HG03097 (cell line): ENCODE results near the gene GAK.
A peak's percentile ranks its signal among the peaks of the same experiment; 100 is the strongest.
"Not testable (repeated sequence)": the region's sequence is repeated elsewhere in the genome, so short reads cannot be mapped to it uniquely, and the experiment has no call there.

Source experiments
- ATAC-seq: cut with Tn5 transposase; IDR thresholded peaks from one replicate; pipeline ENCODE4 v1.9.1; 2021; ENCODE audit not compliant: unreplicated experiment, low FRiP score

Gene GAK

GRCh38 chr4:931960-932712 is at the start of gene GAK, which contains the start of gene TMEM175:
TSS of gene GAK (minus strand) at chr4:932316. CDS start at chr4:932187, 129 bp downstream.
TSS of gene TMEM175 (plus strand) at chr4:932460. CDS start at chr4:947740, 15,280 bp downstream.
- ATAC-seq = peak; percentile 86

- ATAC-seq = no peak
Observed at GRCh38 chr4:978957-979701, 47.0 kb upstream of the GAK start.

GRCh38 chr4:976016-976415 is 43.9 kb upstream of the GAK start:
- ATAC-seq = not testable (repeated sequence)

GRCh38 chr4:974668-975067 is 42.6 kb upstream of the GAK start:
- ATAC-seq = no peak

GRCh38 chr4:973431-974397 is 41.6 kb upstream of the GAK start, which contains the start of gene DGKQ:
TSS of gene DGKQ (minus strand) at chr4:973569. CDS start at chr4:973482, 87 bp downstream.
- ATAC-seq = peak; percentile 51

GRCh38 chr4:972651-973424 is 40.7 kb upstream of the GAK start:
- peak; percentile 19 for ATAC-seq

- no peak for ATAC-seq
Observed at GRCh38 chr4:971666-972500, 39.8 kb upstream of the GAK start.

- ATAC-seq = no peak
Observed at GRCh38 chr4:970854-971520, 38.9 kb upstream of the GAK start.

GRCh38 chr4:970046-970745 is 38.1 kb upstream of the GAK start:
- ATAC-seq = no peak

- ATAC-seq = no peak
Observed at GRCh38 chr4:968621-969394, 36.7 kb upstream of the GAK start.

GRCh38 chr4:968221-968620 is 36.1 kb upstream of the GAK start:
- ATAC-seq = no peak

GRCh38 chr4:967113-968104 is 35.3 kb upstream of the GAK start:
- no peak for ATAC-seq

GRCh38 chr4:966266-967112 is 34.4 kb upstream of the GAK start:
- no peak for ATAC-seq

GRCh38 chr4:965766-966134 is 33.6 kb upstream of the GAK start:
- no peak for ATAC-seq
